HepG2 (cell line): ENCODE measurements around the gene CRYZL1. TPM values are rescaled to one million over a fixed set of nuclear protein-coding genes. Genes with fewer than 3 reads are reported as not detected.

Experiments used
- CBFB ChIP-seq: sonication (generic); formaldehyde crosslinking; IDR thresholded peaks from 2 replicates; pipeline ENCODE4 v1.4.0; 2020; ENCODE audit warnings: missing genetic modification reagents
- GRHL1 ChIP-seq: sonication (generic); formaldehyde crosslinking; conservative IDR thresholded peaks from 2 replicates; pipeline ENCODE4 v1.8.0; 2022; ENCODE audit warnings: missing genetic modification reagents
- HNF1B ChIP-seq: sonication (generic); formaldehyde crosslinking; IDR thresholded peaks from 2 replicates; pipeline ENCODE4 v1.5.1; 2020; ENCODE audit warnings: mild to moderate bottlenecking, moderate library complexity, missing genetic modification reagents
- IKZF5 ChIP-seq: IDR thresholded peaks from 2 replicates; pipeline ENCODE4 v1.6.1; 2018; ENCODE audit warnings: missing genetic modification reagents, mild to moderate bottlenecking, missing compliant biosample characterization
- KDM5A ChIP-seq: fragments of 200-600 bp; sonication (generic); IDR thresholded peaks from 2 replicates; pipeline ENCODE4 v1.7.0; 2018; ENCODE audit warnings: antibody characterized with exemption, mild to moderate bottlenecking, low read length, borderline replicate concordance
- MTA3 ChIP-seq: sonication (generic); formaldehyde crosslinking; IDR thresholded peaks from 2 replicates; pipeline ENCODE4 v1.4.0; 2020; ENCODE audit warnings: missing genetic modification reagents
- NAIF1 ChIP-seq: sonication (generic); formaldehyde crosslinking; IDR thresholded peaks from 2 replicates; pipeline ENCODE4 v1.5.0; 2020; ENCODE audit warnings: mild to moderate bottlenecking, missing genetic modification reagents, borderline replicate concordance
- PCBP2 ChIP-seq: fragments of 200-400 bp; formaldehyde crosslinking; optimal IDR thresholded peaks from 2 replicates; pipeline ENCODE3; 2018; ENCODE audit warnings: low read length, low read depth; ENCODE audit not compliant: poor library complexity, severe bottlenecking
- RELA ChIP-seq: sonication (generic); formaldehyde crosslinking; IDR thresholded peaks from 2 replicates; pipeline ENCODE4 v1.4.0; 2020; ENCODE audit warnings: missing genetic modification reagents
- TBL1XR1 ChIP-seq: fragments of 150-350 bp; IDR thresholded peaks from 2 replicates; pipeline ENCODE4 v1.6.1; 2014; ENCODE audit warnings: borderline replicate concordance, low read length; ENCODE audit not compliant: partially characterized antibody
- TEAD2 ChIP-seq: sonication (generic); formaldehyde crosslinking; IDR thresholded peaks from 2 replicates; pipeline ENCODE4 v1.9.0; 2021; ENCODE audit warnings: missing genetic modification reagents
- TFDP2 ChIP-seq: sonication (generic); formaldehyde crosslinking; IDR thresholded peaks from 2 replicates; pipeline ENCODE4 v1.4.0; 2020; ENCODE audit warnings: missing genetic modification reagents
- ZFP1 ChIP-seq: IDR thresholded peaks from 2 replicates; pipeline ENCODE4 v1.6.1; 2016
- ZFP82 ChIP-seq: sonication (generic); formaldehyde crosslinking; IDR thresholded peaks from 2 replicates; pipeline ENCODE4 v1.5.1; 2020; ENCODE audit warnings: mild to moderate bottlenecking, missing genetic modification reagents, borderline replicate concordance
- ZNF20 ChIP-seq: sonication (generic); formaldehyde crosslinking; IDR thresholded peaks from 2 replicates; pipeline ENCODE4 v1.4.0; 2020; ENCODE audit warnings: mild to moderate bottlenecking, moderate library complexity, missing genetic modification reagents
- ZNF205 ChIP-seq: IDR thresholded peaks from 2 replicates; pipeline ENCODE4 v1.6.1; 2018; ENCODE audit warnings: missing biosample characterization, missing genetic modification reagents
- ZNF263 ChIP-seq: sonication (generic); formaldehyde crosslinking; IDR thresholded peaks from 2 replicates; pipeline ENCODE4 v1.4.0; 2020; ENCODE audit warnings: missing genetic modification reagents
- ZNF282 ChIP-seq: fragments of 450-650 bp; IDR thresholded peaks from 2 replicates; pipeline ENCODE4 v1.6.1; 2018; ENCODE audit not compliant: partially characterized antibody
- ZNF317 ChIP-seq: sonication (generic); formaldehyde crosslinking; IDR thresholded peaks from 2 replicates; pipeline ENCODE4 v1.5.0; 2020; ENCODE audit warnings: mild to moderate bottlenecking, missing genetic modification reagents
- ZNF337 ChIP-seq: sonication (generic); formaldehyde crosslinking; IDR thresholded peaks from 2 replicates; pipeline ENCODE4 v1.5.1; 2020; ENCODE audit warnings: missing genetic modification reagents, low read depth, mild to moderate bottlenecking, borderline replicate concordance
- ZNF563 ChIP-seq: sonication (generic); formaldehyde crosslinking; IDR thresholded peaks from 2 replicates; pipeline ENCODE4 v1.8.0; 2022; ENCODE audit warnings: mild to moderate bottlenecking, moderate library complexity, missing genetic modification reagents
- ZNF766 ChIP-seq: sonication (generic); formaldehyde crosslinking; IDR thresholded peaks from 2 replicates; pipeline ENCODE4 v1.5.0; 2020; ENCODE audit warnings: missing genetic modification reagents, borderline replicate concordance
- ZNF839 ChIP-seq: sonication (generic); formaldehyde crosslinking; IDR thresholded peaks from 2 replicates; pipeline ENCODE4 v1.4.0; 2020; ENCODE audit warnings: missing genetic modification reagents, mild to moderate bottlenecking, borderline replicate concordance
- ZNF850 ChIP-seq: sonication (generic); formaldehyde crosslinking; conservative IDR thresholded peaks from 2 replicates; pipeline ENCODE4 v1.9.0; 2021; ENCODE audit warnings: mild to moderate bottlenecking, missing genetic modification reagents
- ZNF878 ChIP-seq: sonication (generic); formaldehyde crosslinking; IDR thresholded peaks from 2 replicates; pipeline ENCODE4 v1.8.1; 2023; ENCODE audit warnings: mild to moderate bottlenecking, missing genetic modification reagents, moderate library complexity
- polyA plus RNA-seq, 8 experiments: library from polyadenylated mRNA; depleted of rRNA in 3 of 8; stranded (reverse) in 7 of 8; unstranded in 1 of 8; fragments of >200 nt; fragmentation: Illumina TruSeq in 4 of 8; extraction: Trizol in 4 of 8; gene quantifications; 2 replicates each; pipeline versions ENCODE4 v1.2.1 to v1.2.3, GENCODE V29; 2011 to 2016; ENCODE audit warnings: low read depth in 4 of 8, missing spikeins in 1 of 8, mixed read lengths in 1 of 8; ENCODE audit not compliant: insufficient read depth in 1 of 8
- total RNA-seq, 5 experiments: library from RNA; depleted of rRNA; stranded (reverse); fragments of >200 nt; fragmentation: Illumina TruSeq; extraction: Trizol; gene quantifications; 2 replicates each; pipeline ENCODE4 v1.2.3, GENCODE V29; 2016; ENCODE audit warnings: low read depth in 1 of 5

CRYZL1 gene
- total and polyA plus RNA-seq, 2 of the 13 experiments (the other 11 are each of a cell fraction or from before 2014, with no cell fraction given): 20.3 to 27.7 TPM

- TF ChIP-seq GRHL1 (no peak), ZNF337 (CRISPR knock-in tag) (no peak), ZFP1 (0 out of 2 replicates have a peak, but pooled peaks have one; percentile 12), RELA (CRISPR knock-in tag) (0 out of 2 replicates have a peak, but pooled peaks have one; percentile 45), MTA3 (CRISPR knock-in tag) (no peak), ZFP82 (CRISPR knock-in tag) (no peak; the same call in 1 of the 2 replicates), ZNF839 (no peak), PCBP2 (no peak), TBL1XR1 (no peak), IKZF5 (CRISPR knock-in tag) (peak; percentile 31; the same call in 1 of the 2 replicates), ZNF850 (CRISPR knock-in tag) (no peak), ZNF317 (peak; percentile 31; the same call in 1 of the 2 replicates), ZNF205 (CRISPR knock-in tag) (no peak), ZNF282 (no peak), CBFB (CRISPR knock-in tag) (no peak), ZNF878 (CRISPR knock-in tag) (no peak), NAIF1 (no peak), HNF1B (CRISPR knock-in tag) (no peak; the same call in 1 of the 2 replicates), ZNF20 (no peak), KDM5A (peak; percentile 90; the same call in 1 of the 2 replicates), ZNF563 (CRISPR knock-in tag) (peak; percentile 61), TEAD2 (CRISPR knock-in tag) (no peak), ZNF766 (CRISPR knock-in tag) (no peak), ZNF263 (CRISPR knock-in tag) (no peak), TFDP2 (0 out of 2 replicates have a peak, but pooled peaks have one; percentile 66)
Measured at GRCh38 chr21:33642027-33642895, 720 bp upstream of the CRYZL1 start, which contains the start of gene ITSN1 (continued).
